Activated CD4-positive, alpha-beta memory T cell treated with anti-CD3 and anti-CD28 coated beads, Interleukin-2, amount 10 ng/mL, durations not matched to agents 7 days and 5 days (primary cell): ENCODE data around the gene SNUPN. TPM values are rescaled to one million over a fixed set of nuclear protein-coding genes. Genes with fewer than 3 reads are reported as not detected.

ENCODE experiments used
- CTCF ChIA-PET: fragments of 350-600 bp; sonication (Branson Sonifier 250); formaldehyde crosslinking; loops from one replicate; lab custom pipeline; 2021; ENCODE audit warnings: antibody characterized with exemption, inconsistent platforms; lab: Charles Lee
- POLR2A ChIA-PET: fragments of 350-600 bp; sonication (Branson Sonifier 250); formaldehyde crosslinking; loops from one replicate; lab custom pipeline; 2021; ENCODE audit warnings: antibody characterized with exemption; lab: Charles Lee
- DNase-seq: peaks from one replicate; pipeline ENCODE4 v3.0.0-alpha.2; 2020
- H3K27ac Mint-ChIP-seq: one replicate; pipeline ENCODE4 v1.8.0; 2021; ENCODE audit warnings: mild to moderate bottlenecking, mixed read lengths
- H3K27me3 Mint-ChIP-seq: one replicate; pipeline ENCODE4 v1.8.0; 2021; ENCODE audit warnings: mixed read lengths
- H3K36me3 Mint-ChIP-seq: one replicate; pipeline ENCODE4 v1.8.0; 2021; ENCODE audit warnings: low read depth, mixed read lengths
- H3K4me1 Mint-ChIP-seq: one replicate; pipeline ENCODE4 v1.8.0; 2021; ENCODE audit warnings: mixed read lengths
- H3K4me3 Mint-ChIP-seq: one replicate; pipeline ENCODE4 v1.8.0; 2021; ENCODE audit warnings: mild to moderate bottlenecking, mixed read lengths
- H3K9me3 Mint-ChIP-seq: one replicate; pipeline ENCODE4 v1.8.0; 2021; ENCODE audit warnings: mixed read lengths
- total RNA-seq, 2 experiments: library from RNA; stranded (reverse); gene quantifications; one replicate each; pipeline ENCODE4 v1.2.3, GENCODE V29; 2021

Gene SNUPN
- 10 to 100 TPM; 29.6 to 30.9 TPM for total RNA-seq

DNA sequence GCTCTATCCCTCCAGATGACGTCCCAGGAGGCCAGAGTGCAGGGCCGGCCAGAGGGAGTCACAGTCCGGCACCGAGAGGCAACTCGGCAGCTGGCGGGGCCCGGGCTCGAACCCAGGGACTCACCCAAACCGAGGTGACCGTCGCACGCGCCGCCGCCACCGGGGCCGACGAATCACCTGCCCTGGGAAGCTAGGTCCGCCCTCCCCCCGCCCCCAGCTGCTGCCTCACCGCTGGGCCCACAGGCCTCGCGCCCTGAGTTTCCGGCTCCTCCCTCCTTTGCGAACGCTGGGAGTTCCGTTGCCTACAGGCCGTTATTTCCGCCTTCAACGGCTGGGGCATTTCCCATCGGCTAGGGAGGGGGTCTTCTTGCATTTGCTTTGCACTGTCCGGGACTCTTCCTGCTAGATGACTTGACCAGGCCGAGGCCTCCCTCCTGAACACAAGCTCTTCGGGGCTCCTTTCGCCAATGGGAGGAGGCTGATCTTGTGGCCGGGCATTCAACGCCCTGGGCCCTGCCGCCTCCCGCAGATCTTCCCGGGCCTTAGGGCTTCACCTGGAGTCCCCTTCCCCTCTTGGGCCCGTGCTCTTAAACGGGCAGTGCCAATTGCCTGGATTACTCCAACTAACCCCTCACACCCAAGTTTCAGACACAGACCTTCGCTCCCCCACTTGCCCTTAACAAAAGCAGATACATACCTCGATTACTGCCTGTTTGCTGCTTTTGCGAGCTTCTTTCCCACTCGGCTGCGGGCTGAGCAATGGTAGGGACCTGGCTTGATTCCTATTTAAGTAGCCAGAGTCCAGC lies at the start of gene SNUPN:
SNUPN (minus strand) TSS at position 184 of the 806 bp plus-strand sequence. CDS start 4,674 bp downstream, outside the sequence.
- peak within 1 kb of the TSS; percentile 93 for H3K4me3 Mint-ChIP-seq
- H3K36me3 Mint-ChIP-seq = peaks cover 19% of the 10 kb centered on the region
- peak; percentile 96 for DNase-seq
- H3K27ac Mint-ChIP-seq = peak within 1 kb of the TSS; percentile 96
- ChIA-PET CTCF (interaction anchor here (0.6 to 4.2 kb wide), 14 partner anchors 13 to 580 kb away, joined by 3 to 56 read pairs (median 6); partner anchors contain the start of genes IMP3, MAN2C1, PTPN9 and SIN3A), POLR2A (interaction anchor here (0.9 to 5.9 kb wide), 26 partner anchors 9 to 1086 kb away, joined by 3 to 162 read pairs (median 4); partner anchors contain the start of genes COX5A, IMP3, MAN2C1 and PPCDC)
- H3K27me3 Mint-ChIP-seq = no peaks in the 10 kb centered on the region
- H3K9me3 Mint-ChIP-seq = no peaks in the 10 kb centered on the region
- peaks cover 38% of the 10 kb centered on the region for H3K4me1 Mint-ChIP-seq

DNA sequence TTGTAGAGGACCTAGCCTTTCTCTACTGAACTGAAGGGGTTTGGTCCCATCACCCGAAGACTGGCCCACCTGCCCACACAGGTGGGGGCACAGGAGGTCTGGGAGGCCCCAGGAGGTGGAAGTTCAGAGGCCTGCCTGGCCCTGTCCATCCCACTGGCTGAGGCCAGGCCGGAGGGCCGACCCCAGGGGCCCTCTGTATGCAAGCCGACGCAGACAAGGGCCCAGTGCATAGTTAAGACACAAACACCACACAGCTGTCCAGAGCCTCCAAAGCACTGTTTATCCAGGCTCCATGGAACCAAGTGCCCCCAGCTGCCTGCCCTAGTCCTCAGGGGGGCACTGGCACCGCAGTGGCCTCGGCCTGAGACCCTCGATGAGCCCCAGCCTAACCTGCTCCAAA lies 48.8 kb upstream of the SNUPN start:
- ChIA-PET CTCF (interaction anchor here (1.3 to 1.7 kb wide), 2 partner anchors 12 to 307 kb away, joined by 3 to 4 read pairs; no protein-coding TSS in a partner anchor), POLR2A (no interaction called here)
- Mint-ChIP-seq H3K27ac (no peak overlapping the region), H3K27me3 (peaks cover 4% of the 10 kb centered on the region), H3K36me3 (no peaks in the 10 kb centered on the region), H3K4me1 (peaks cover 2% of the 10 kb centered on the region), H3K9me3 (no peaks in the 10 kb centered on the region), H3K4me3 (no peak overlapping the region)
- no peak for DNase-seq

DNA sequence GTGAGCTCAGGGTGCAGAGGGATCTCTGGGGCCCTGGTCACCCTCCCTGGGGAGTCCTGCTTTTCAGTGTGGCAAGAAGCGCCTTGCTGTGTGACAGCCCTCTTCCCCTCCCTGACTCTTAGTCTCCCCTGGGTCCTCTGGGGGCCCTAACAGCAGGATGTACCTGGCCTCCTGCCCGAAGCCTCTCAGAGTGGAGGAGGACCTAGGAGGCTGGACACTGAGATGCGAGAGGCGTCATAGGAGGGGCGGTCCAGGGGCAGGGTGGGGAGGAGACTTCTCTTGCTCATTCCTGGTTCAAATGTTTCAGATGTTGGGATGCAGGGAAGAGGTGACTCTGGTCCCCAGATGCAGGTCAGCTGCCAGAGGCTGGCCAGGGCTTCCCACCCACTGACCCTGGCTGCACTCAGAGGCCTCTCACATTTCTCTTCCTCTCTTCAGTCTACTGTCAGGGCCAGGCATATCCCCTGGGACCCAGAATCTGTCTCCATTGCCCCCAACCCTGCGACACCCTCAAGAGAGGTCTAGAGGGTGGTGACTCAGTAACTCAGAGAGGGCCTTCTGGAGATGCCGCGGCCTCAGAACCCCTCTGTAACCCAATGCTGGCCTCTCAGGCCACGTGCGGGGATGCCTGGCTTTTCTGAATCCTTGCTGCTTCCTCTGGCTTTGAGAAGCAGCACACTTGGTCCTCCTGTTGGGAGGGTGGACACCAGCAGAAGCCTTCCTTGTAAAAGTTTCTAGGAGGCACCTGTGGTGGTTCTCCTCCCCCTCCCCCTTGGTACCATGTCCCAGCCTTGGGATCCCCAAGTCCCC lies 48.1 kb upstream of the SNUPN start:
- no peak for DNase-seq
- no peaks in the 10 kb centered on the region for H3K27me3 Mint-ChIP-seq
- no peaks in the 10 kb centered on the region for H3K36me3 Mint-ChIP-seq
- CTCF ChIA-PET = interaction anchor here (1.3 kb wide), 1 partner anchor 306 kb away, joined by 3 read pairs; no protein-coding TSS in a partner anchor
- H3K4me3 Mint-ChIP-seq = no peak overlapping the region
- POLR2A ChIA-PET = no interaction called here
- H3K9me3 Mint-ChIP-seq = no peaks in the 10 kb centered on the region
- H3K4me1 Mint-ChIP-seq = no peaks in the 10 kb centered on the region
- no peak overlapping the region for H3K27ac Mint-ChIP-seq

DNA sequence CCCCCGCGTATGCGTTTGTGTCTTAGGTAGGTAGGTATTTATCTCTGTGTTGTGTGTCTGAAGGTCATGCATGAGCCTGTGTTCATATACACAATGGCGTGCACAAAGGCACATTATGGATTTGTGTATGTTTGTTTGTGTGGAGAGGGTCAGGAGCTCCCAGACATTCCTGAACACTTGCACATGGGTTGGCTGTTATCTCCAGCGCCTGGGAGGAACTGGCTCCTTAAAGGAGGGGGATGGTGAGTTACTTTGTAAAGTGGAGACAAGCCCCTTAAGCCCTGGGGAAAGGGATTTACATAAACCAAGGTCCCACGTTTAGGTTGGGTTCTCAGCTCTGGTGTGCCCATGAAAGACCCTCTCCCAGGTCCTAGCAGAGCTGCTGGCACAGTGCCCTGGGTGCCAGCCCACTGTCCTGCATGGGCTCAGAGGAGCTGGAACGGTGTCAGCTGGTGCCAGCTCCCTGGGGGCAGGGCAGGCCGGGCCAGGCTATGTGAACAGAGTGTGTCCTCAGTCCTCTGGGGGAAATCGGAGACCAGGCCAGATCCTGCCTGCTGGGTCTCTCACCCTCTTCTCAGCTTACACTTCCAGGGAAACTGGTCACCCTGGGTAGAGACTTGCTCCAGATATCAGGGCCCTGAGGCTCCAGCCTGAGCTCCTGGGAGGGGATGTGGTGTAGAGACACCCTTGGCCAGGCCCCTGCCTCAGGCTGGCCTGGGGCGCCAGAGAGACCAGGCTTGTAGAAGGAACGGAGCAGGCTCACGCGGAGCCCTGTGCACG lies 47.3 kb upstream of the SNUPN start:
- CTCF ChIA-PET = no interaction called here
- H3K27me3 Mint-ChIP-seq = no peaks in the 10 kb centered on the region
- DNase-seq = no peak
- H3K4me1 Mint-ChIP-seq = no peaks in the 10 kb centered on the region
- POLR2A ChIA-PET = no interaction called here
- no peaks in the 10 kb centered on the region for H3K36me3 Mint-ChIP-seq
- no peaks in the 10 kb centered on the region for H3K9me3 Mint-ChIP-seq
- no peak overlapping the region for H3K4me3 Mint-ChIP-seq
- no peak overlapping the region for H3K27ac Mint-ChIP-seq

DNA sequence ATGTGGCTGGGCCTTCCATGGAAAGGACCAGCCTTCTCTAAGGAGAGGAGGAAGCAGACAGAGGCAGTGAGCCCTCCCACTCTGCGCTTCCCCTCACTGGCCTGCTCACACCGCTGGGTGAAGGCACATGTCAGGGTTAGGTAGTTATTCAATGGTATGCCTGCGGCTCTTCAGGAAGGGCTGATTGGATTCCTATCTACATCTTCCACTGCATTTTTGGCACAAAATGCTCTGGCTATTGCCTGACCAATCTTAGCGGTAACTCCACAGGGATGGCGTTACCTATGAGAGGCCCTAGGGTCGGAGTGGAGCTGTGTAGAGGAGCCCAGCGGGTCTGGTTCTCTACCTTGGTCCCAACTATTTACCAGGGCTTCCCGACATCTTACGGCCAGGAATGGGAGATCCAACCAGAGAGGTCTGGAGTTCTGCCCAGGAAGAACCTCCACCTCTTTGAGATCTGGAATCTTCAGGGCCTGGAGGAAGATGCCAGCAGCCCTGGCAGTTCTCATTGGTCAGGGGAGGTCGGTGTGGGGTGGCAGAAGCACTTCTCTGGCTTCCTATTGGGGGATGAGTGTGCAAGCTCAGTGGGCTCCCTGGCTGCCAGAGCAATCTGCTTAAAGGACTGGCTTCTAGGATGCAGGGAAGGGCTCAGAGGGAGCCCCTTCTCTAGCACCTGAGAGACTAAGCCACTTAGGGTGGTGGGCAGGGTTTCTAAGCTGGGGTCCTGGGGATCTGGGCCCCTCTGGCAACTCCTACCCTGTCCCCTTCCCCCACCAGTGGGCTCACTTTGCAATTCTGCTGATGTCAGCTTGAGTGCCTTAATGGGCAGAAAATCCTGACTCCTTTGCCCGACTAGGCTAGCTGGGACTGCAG lies 46.4 kb upstream of the SNUPN start:
- H3K27me3 Mint-ChIP-seq = no peaks in the 10 kb centered on the region
- no peak overlapping the region for H3K27ac Mint-ChIP-seq
- POLR2A ChIA-PET = interaction anchor here (0.6 kb wide), 1 partner anchor 59 kb away, joined by 3 read pairs; no protein-coding TSS in a partner anchor
- no peaks in the 10 kb centered on the region for H3K36me3 Mint-ChIP-seq
- no peaks in the 10 kb centered on the region for H3K9me3 Mint-ChIP-seq
- CTCF ChIA-PET = interaction anchor here (1.2 kb wide), 1 partner anchor 15 kb away, joined by 4 read pairs; no protein-coding TSS in a partner anchor
- H3K4me1 Mint-ChIP-seq = no peaks in the 10 kb centered on the region
- no peak for DNase-seq
- no peak overlapping the region for H3K4me3 Mint-ChIP-seq

DNA sequence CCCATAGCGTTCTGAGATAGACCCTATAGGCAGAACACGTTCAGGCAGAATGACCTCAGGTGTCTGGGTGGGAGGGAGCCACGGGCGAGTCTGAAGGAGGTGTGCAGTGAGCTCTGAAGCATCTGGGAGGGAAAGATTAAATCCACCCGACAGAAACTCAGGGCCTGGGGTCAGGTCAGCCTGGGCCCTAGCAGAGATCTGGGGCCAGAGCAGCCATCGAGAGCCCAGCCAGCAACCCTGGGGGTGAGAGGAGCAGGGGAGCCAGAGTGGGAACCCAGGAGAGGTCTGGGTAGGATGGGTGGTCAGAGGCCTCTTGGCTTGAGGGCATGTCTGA lies 44.3 kb upstream of the SNUPN start:
- ChIA-PET POLR2A (no interaction called here), CTCF (interaction anchor here (1.6 kb wide), 1 partner anchor 301 kb away, joined by 5 read pairs; the partner anchor contains the start of gene MAN2C1)
- Mint-ChIP-seq H3K9me3 (no peaks in the 10 kb centered on the region), H3K27me3 (no peaks in the 10 kb centered on the region), H3K36me3 (no peaks in the 10 kb centered on the region), H3K27ac (no peak overlapping the region), H3K4me1 (peaks cover 8% of the 10 kb centered on the region), H3K4me3 (no peak overlapping the region)
- DNase-seq = no peak

DNA sequence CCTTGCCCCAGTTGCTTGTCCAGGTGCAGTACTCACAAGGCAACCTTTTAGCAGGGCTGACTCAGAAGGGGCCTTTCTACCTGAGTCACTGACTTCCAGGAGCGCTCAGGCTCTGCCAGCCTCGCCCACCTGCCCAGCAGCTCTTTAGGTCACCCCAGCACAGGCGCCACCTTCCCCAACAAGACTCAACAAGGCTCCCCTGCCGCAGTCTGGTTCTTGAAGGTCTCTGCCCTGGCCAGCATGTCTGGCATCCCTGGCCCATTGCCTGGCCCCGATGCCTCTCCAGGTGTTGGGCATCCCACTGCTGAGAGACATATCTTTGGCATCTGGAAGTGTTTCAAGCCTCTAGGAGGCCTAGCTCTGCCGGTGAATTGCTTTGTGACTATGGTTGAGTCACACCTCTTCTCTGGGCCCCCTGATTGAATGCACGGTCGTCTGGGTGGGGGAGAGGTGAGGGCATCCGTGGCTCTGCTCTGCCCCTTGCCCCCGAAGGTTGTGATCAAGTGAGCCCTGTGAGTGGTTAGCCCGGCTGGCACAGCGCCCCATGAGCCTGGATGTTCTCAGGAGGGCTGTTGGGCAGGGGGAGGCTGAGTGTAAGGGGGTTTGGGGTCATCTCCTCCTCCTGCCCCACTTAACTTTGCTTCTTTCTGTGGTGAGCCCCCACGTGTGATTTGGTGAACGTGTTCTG lies 43.8 kb upstream of the SNUPN start:
- peaks cover 8% of the 10 kb centered on the region for H3K4me1 Mint-ChIP-seq
- no peak overlapping the region for H3K27ac Mint-ChIP-seq
- H3K9me3 Mint-ChIP-seq = no peaks in the 10 kb centered on the region
- H3K36me3 Mint-ChIP-seq = no peaks in the 10 kb centered on the region
- CTCF ChIA-PET = interaction anchor here (1.6 kb wide), 1 partner anchor 301 kb away, joined by 5 read pairs; the partner anchor contains the start of gene MAN2C1
- H3K4me3 Mint-ChIP-seq = no peak overlapping the region
- DNase-seq = no peak
- no peaks in the 10 kb centered on the region for H3K27me3 Mint-ChIP-seq
- POLR2A ChIA-PET = no interaction called here

DNA sequence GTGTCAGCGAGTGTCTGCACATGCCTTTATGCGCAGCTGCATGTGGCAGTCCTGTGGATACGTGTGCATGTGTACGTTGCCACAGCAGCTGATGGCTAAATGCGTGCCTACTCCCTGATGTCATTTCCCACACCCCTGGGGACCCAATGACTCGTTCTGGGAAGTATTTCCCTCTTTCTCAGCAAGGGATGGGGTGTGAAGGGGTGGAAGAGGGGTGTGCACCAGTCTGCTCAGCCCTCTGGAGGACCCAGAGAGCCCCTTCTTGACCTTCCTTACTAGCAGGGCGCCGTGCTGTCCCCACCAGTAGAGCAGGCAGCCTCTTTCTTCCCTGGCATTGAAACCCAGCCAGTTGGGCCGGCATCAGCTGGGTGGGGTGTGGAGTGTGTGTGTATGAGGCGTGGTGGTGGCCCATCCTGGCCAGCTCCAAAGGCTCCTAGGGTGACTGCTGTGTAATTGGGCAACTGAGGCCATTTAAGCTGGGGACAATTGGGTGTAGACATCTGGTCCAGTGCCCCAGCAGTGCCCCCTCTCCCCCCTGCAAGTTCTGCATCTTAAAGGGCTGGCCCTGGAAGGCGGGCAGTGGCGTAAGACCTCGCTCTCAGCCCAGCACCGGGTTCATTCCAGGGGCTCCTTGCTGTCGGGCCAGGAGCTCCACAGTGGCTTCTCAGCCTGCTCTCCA lies 41.4 kb upstream of the SNUPN start:
- no peaks in the 10 kb centered on the region for H3K9me3 Mint-ChIP-seq
- no peak overlapping the region for H3K27ac Mint-ChIP-seq
- ChIA-PET POLR2A (interaction anchor here (1.8 kb wide), 1 partner anchor 27 kb away, joined by 5 read pairs; the partner anchor contains the start of gene IMP3), CTCF (no interaction called here)
- no peak overlapping the region for H3K4me3 Mint-ChIP-seq
- H3K27me3 Mint-ChIP-seq = no peaks in the 10 kb centered on the region
- H3K4me1 Mint-ChIP-seq = peaks cover 8% of the 10 kb centered on the region
- DNase-seq = no peak
- no peaks in the 10 kb centered on the region for H3K36me3 Mint-ChIP-seq

DNA sequence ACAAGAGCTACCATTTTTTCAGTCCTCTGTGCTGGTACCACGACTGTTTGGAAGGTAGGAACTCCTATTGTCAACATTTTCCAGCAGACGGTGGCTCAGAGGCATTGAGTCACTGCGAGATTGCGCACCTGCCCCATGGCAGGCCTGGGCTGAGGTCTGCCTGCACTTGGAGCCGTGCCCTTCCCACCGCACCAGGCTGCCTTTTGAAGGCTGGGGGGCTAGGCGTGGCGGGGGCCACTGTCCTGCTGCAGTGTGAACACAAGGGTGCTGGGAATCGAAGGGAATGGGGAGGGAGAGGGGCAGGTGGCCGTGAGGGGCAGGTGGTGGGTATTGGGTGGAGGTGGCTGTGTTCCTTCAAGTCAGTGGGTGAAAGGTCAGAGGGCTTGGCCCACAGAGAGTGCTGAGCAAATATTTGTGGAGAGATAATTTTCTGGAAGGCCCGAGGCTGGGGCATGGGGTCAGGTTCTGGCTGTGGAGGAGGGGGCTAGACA lies 38.5 kb upstream of the SNUPN start:
- DNase-seq = no peak
- POLR2A ChIA-PET = no interaction called here
- peaks cover 8% of the 10 kb centered on the region for H3K4me1 Mint-ChIP-seq
- CTCF ChIA-PET = interaction anchor here (1.3 kb wide), 1 partner anchor 17 kb away, joined by 4 read pairs; the partner anchor contains the start of gene SNX33
- H3K9me3 Mint-ChIP-seq = no peaks in the 10 kb centered on the region
- H3K27ac Mint-ChIP-seq = no peak overlapping the region
- H3K27me3 Mint-ChIP-seq = no peaks in the 10 kb centered on the region
- H3K4me3 Mint-ChIP-seq = no peak overlapping the region
- H3K36me3 Mint-ChIP-seq = no peaks in the 10 kb centered on the region

DNA sequence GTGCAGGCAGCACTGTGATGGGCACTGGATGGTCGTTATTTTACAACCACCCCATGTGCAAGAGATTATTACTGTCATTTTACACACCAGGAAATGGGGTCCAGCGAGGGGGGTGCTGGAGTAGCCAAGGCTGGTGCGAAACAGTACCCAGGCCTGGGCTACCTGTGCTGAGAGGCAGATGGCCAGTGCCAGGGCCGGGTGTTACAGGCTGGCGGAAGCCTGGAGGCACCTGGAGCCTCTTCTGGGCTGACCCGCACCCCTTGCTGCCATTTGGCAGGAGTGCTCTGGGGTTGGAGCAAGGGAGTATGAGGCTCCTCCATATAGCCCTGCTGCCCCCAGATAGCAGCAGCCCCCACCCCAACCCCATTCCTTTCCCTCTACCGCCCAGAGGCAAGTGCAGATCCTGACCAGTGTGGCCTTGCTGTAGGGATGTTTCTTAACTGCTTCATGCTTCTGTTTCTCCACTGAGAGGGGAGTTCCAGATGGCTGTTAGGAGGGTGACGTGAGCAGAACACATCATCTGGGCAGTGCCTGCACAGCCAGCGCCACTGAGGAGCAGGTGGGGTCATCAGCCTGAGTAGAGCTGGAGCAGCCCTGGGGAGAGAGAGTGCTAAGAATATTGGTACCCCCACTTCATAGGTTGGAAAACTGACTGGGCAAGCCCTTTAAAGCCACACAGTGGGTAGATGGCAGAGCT lies 37.4 kb upstream of the SNUPN start:
- ChIA-PET POLR2A (no interaction called here), CTCF (no interaction called here)
- no peak overlapping the region for H3K4me3 Mint-ChIP-seq
- peaks cover 8% of the 10 kb centered on the region for H3K4me1 Mint-ChIP-seq
- H3K27ac Mint-ChIP-seq = no peak overlapping the region
- H3K9me3 Mint-ChIP-seq = no peaks in the 10 kb centered on the region
- no peak for DNase-seq
- H3K36me3 Mint-ChIP-seq = no peaks in the 10 kb centered on the region
- no peaks in the 10 kb centered on the region for H3K27me3 Mint-ChIP-seq
